ENCODE measurements around the gene DCLK3.

- TF ChIP-seq ESRRG (CRISPR knock-in tag; IDR thresholded peaks at IDR 0.05) (no peak), ARNTL (CRISPR knock-in tag; IDR thresholded peaks at IDR 0.05; ENCODE audit: borderline replicate concordance, low read depth) (no peak), ZNF70 (CRISPR knock-in tag; IDR thresholded peaks at IDR 0.05) (no peak), BACH2 (CRISPR knock-in tag; IDR thresholded peaks at IDR 0.05; ENCODE audit: borderline replicate concordance) (no peak), OSR1 (CRISPR knock-in tag; IDR thresholded peaks at IDR 0.05) (no peak), ISL1 (CRISPR knock-in tag; IDR thresholded peaks at IDR 0.05) (no peak), ZFP3 (CRISPR knock-in tag; IDR thresholded peaks at IDR 0.05) (no peak), RARB (CRISPR knock-in tag; IDR thresholded peaks at IDR 0.05) (no peak)
Measured at GRCh38 chr3:36678216-36679013, 85.9 kb downstream of the DCLK3 start.
